Astrocyte of the spinal cord (primary cell): ENCODE results near the gene HSF4.

ENCODE experiments used
- DNase-seq: peaks from one replicate; pipeline ENCODE4 v3.0.0; 2011; ENCODE audit warnings: low read depth, low spot score
- H3K4me3 ChIP-seq: 2 replicates; pipeline ENCODE4 v1.5.1; 2011; ENCODE audit warnings: low read depth, mild to moderate bottlenecking, low read length, moderate library complexity
- CTCF ChIP-seq: IDR thresholded peaks from 2 replicates; pipeline ENCODE4 v1.5.1; 2012; ENCODE audit warnings: low read depth, mild to moderate bottlenecking, low read length, inconsistent platforms
- in situ Hi-C: cut with HindIII; loops from 2 replicates; pipeline ENCODE4 v1.10.0; 2017; ENCODE audit warnings: low sequenced_read_pairs

Gene HSF4

GRCh38 chr16:67150047-67150832, 14.3 kb upstream of the HSF4 start:
- TF ChIP-seq CTCF: no peak
- in situ Hi-C loops: no loop called here
- peak; percentile 59 for DNase-seq
- H3K4me3 ChIP-seq: peak overlapping the region; percentile 48

- peak within 1 kb of the TSS; percentile 48 for H3K4me3 ChIP-seq
- in situ Hi-C loops: no loop called here
- no peak for TF ChIP-seq CTCF
- peak; percentile 68 for DNase-seq
These were observed 13.6 kb upstream of the HSF4 start, which contains the start of gene B3GNT9 for GRCh38 chr16:67150833-67151396. Gene B3GNT9, minus strand, starts transcription at chr16:67150998. Its CDS starts 513 bp downstream, at chr16:67150485.

DNA sequence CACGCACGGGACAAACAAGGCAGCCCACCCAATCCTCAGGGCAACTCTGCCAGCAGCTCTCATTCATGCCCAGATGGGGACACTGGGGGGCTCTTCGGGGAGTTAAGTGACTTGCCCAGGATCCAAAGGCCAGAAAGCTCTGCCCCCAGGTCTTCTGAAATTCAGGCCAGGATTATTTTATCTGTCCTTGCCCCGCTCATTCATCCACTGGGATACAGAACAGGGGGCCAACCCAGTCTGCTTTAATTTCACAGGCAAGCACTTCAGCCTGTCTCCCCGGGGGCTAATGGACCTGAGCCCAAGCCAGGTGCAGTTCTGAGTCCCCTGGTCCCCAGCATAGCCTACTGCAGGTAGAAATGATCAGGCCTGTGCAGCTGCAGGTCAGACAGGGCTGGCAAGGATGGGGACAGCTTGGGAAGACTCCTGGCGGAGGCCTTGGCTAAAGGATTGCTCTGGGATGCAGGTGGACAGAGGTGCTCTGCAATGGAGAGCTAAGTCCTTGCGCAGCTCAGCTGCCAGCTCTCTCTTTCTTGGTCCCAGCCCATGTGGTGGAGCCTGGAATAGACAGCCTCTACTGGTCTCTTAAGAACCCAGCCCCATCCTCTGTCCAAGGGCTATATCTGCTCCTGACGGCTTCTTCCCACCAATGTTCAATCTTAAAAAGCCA, 13.0 kb upstream of the HSF4 start:
- in situ Hi-C loops: no loop called here

GRCh38 chr16:67154578-67155294, 9.8 kb upstream of the HSF4 start:
- TF ChIP-seq CTCF: no peak
- no peak for DNase-seq
- H3K4me3 ChIP-seq: no peak overlapping the region
- in situ Hi-C loops: no loop called here

More for the DNA sequence above, 13.0 kb upstream of the HSF4 start:
- no peak for DNase-seq
- H3K4me3 ChIP-seq: no peak overlapping the region
- TF ChIP-seq CTCF: no peak

GRCh38 chr16:67155295-67156142, 9.0 kb upstream of the HSF4 start:
- TF ChIP-seq CTCF: peak; percentile 78
- no peak overlapping the region for H3K4me3 ChIP-seq
- DNase-seq: peak; percentile 58
- in situ Hi-C loops: no loop called here
